NCI-H526 treated with DMSO at 0.1 percent for 48 hours (cell line): ENCODE measurements around the gene MYL6B.
A peak's percentile ranks its signal among the peaks of the same experiment; 100 is the strongest.

Source experiments
- DNase-seq: peaks from one replicate; lab custom pipeline; 2025; lab: John Stamatoyannopoulos, UW

Gene MYL6B

DNA sequence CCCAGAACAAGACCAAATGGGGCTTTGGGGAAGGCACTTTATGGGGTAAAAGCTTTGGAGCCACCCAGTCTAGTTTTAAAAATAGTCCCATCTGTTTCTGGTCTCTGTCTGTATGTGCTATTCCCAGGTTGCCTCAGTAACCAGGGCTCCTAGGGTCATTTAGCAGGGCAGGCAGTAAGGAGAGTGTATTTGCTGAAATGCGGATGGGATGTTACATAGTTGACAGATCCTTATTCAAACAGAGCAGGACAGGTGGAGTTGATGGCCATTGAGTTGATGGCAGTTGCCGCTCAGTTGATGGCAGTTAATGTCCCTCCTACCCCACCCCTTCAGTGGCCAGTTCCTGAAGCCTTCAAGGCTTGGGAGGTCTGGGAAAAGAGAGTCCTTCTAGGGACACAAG, 29.8 kb upstream of the MYL6B start:
- DNase-seq: no peak

DNA sequence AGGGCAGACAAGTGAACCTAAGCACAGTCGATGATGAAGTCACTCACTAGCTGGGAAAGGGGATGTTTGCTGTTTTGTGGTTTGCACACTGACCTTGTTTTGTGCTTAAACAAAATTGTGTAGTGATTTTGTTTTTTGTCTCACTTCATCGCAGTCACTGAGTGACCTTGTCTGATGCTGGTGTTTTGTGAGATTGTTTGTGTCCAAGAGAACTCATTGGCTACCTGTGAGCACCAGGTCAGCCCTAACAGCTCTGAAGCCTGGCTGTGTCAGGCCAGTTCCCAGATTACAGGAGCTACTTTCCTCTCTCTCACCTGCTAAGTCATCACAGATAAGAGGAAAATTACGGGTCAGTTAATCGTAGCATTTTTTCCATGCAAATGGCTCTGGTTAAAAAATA, 28.3 kb upstream of the MYL6B start:
- DNase-seq: no peak

DNA sequence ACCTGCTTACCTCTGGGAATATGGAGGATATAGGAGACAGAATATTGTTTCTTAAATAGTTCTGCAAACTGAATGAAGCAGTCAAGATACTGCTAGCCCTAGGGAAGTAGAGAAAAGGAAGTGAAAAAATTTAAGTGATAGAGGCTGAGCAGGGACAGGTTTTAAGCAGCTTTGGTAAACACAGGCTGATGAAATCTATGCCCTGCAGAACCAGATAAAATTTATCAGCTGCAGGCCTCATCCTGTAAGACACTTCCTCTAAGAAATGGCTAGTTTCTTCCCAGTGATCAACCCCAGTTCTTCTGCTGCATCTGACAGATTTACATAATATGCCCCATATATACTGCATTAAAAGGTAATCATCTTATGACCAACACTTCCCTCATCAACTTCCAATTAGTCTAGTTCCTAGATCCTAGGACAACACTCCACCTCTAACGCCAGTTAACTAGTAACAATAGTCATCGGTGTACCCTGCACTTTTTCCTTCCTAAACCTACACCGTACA, 25.6 kb upstream of the MYL6B start:
- no peak for DNase-seq

- DNase-seq: no peak
Measured at GRCh38 chr12:56127485-56127887, 24.9 kb upstream of the MYL6B start.

DNA sequence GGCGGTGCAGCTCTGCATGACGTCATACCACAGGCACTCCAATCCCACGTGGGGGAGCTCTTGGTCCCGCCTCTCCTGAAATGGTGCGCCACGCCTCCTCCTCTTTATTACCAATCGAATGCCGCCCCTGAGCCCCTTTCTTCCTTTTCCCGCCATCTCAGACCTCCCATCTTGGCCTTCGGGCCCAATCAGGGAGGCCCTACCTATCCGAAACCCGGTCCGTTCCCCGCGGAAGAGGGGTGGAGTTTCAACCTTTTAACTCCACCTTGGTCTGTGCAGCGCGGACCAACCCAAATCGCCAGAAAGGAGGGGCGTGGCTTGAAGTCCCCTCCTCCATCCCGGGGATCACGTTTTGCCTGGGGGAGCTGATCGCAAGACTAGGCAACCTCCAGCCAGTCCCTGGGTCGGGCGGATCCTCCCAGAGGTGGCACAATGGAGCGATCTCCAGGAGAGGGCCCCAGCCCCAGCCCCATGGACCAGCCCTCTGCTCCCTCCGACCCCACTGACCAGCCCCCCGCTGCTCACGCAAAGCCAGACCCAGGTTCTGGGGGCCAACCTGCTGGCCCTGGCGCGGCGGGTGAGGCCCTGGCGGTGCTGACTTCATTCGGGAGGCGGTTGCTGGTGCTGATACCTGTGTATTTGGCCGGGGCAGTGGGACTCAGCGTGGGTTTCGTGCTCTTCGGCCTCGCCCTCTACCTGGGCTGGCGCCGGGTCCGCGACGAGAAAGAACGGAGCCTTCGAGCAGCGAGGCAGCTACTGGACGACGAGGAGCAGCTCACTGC, 24.3 kb upstream of the MYL6B start, which contains the start of gene ESYT1:
Gene ESYT1, plus strand, starts transcription at position 380 of the 782 bp plus-strand sequence. Its CDS starts 53 bp downstream, at position 433.
- peak; percentile 97 for DNase-seq

DNA sequence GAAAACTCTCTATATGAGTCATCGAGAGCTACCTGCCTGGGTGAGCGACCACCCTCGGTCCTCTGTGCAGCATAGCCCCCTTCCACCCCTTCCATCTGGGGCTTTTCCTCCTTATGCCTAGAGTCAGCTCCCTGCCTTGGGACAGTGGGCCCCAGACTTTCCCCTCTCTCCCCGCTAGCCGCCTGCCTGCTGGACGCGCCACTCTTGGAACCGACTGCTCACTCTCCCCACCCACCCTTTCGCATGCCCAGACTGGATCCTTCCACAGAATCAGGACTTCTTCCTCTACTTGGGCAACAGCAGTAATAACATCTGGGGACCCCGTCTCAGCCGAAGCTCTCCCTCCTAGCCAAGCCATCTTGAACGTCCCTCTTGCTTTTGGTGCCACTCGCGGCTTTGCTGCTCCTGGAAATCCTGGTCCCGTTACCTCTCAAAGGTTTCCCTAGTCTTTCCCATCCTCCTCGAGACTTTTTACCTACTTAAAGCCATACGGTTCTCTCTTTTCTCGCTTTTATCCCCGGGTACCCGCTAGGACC, 23.6 kb upstream of the MYL6B start:
- no peak for DNase-seq

DNA sequence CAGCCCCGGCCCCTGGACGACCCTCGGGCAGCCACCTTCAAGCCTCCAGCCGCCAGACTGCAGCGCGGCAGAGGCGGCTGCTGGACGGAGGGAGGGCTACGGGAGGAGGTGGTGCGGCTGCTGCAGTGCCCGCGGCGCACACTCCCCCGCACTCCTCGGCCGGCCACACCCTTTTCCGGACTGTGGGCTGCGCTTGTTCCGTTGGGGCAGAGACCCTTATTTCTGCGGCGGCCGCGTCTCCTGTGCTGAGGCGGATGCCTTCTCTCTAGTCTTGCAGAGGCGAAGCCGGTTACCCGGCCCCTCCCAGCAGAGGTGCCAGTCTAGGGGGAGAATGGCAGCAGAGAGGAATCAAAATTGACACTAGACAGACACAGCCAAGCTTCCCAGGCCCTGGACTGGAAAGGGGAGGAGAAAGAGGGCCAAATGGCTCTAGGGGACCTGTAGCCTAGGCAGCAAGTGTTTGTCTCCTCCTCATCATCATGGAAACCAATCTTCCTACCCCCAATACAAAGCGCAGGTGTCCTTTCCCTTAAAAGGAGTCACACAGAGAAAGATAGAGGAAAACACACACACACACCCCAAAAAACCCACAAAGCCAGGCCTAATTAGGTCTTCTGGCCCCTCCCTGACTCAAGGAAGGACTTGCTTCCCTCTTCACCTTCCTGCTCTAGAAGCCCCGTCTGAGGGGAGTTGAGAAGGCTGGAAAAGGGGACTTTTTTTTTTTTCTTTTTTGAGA, 23.0 kb upstream of the MYL6B start:
- no peak for DNase-seq

DNA sequence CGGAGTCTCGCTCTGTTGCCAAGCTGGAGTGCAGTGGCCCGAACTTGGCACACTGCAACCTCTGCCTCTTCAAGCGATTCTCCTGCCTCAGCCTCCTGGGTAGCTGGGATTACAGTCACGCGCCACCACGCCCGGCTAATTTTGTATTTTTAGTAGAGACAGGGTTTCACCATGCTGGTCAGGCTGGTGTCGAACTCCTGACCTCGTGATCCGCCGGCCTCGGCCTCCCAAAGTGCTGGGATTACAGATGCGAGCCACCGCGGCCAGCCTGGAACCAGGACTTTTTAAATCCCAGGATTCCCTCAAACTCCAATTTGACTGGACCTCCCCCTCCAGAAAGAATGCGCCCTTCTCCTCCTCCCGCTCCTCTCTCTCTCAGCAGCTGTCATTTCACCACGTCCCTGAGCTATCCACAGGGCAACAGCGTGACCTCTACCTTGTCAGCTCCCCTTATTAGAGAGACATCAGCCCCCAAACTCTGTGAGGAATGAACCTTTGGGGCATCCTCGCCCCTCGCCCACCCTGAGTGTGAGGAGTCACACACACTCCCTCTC, 22.4 kb upstream of the MYL6B start:
- no peak for DNase-seq

DNA sequence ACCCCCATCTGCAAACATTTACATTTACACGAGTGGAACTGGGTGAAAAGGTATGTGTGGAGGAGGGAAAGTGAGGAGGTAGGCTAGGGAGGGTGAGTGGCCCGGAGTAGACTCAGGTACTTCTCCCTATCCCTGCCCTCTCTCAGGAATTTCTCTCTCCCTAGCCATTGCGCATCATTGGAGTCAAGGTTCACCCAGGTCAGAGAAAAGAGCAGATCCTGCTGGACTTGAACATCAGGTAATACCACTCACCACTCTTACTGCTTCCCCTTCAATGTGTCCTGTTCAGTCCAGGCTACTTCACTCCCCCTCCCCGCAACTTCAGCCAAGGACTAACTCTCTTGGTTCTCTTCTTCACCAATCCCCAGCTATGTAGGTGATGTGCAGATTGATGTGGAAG, 21.5 kb upstream of the MYL6B start:
- no peak for DNase-seq

GRCh38 chr12:56134897-56135296, 17.5 kb upstream of the MYL6B start:
- no peak for DNase-seq

GRCh38 chr12:56137853-56138571, 14.4 kb upstream of the MYL6B start:
- DNase-seq: no peak

GRCh38 chr12:56141946-56142784, 10.2 kb upstream of the MYL6B start:
- DNase-seq: no peak

DNA sequence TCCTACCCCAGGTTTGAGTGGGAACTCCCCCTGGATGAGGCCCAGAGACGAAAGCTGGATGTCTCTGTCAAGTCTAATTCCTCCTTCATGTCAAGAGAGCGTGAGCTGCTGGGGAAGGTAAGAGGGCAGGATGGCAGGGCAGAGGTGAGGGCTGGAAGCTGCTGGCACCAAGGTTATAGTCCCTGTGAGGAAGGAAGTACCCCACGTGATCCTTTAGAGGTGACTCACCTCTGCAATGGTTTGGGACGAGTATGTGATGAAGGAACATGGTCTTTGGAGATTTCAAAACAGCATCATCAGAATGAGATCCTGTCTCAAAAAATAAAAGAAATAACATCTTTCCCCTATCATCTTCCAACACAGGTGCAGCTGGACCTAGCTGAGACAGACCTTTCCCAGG, 9.2 kb upstream of the MYL6B start:
- no peak for DNase-seq

GRCh38 chr12:56143870-56144269, 8.5 kb upstream of the MYL6B start:
- no peak for DNase-seq

GRCh38 chr12:56145217-56145616, 7.2 kb upstream of the MYL6B start:
- DNase-seq: no peak

DNA sequence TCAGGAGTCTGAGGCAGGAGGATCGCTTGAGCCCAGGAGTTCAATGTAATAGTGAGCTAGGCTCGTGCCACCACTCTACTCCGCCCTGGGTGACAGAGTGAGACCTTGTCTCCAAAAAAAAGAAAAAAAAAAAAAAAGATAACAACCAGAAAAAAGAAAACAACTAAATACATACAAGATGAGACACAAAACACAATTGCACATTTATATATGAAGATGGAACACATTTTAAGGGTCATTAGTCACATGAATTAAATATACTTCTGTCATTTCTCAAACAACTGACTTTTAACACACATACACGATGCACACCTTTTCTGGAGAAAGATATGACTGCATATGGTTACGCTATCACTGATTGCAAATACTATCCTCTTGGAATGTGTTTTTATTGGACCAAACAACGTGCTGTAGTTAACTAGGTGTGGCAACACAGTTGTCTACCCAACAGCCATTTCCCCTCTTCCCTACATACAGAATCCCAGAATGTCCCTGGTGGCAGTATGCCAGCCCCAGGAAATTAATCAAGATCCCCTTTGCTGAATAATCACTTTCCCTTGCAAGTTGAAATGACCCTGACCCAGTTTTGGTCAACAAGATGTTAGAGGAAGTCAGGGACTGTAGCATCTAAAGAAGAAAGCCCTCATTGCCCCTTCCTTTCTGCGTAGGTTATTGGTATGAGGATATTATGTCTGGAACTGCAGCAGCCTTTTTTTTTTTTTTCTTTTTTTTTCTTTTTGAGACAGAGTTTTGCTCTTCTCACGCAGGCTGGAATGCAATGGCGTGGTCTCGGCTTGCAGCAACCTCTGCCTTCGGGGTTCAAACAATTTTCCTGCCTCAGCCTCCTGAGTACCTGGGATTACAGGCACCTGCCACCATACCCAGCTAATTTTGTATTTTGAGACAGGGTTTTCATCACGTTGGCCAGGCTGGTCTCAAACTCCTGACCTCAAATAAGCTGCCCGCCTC, 5.6 kb upstream of the MYL6B start:
- DNase-seq: no peak

DNA sequence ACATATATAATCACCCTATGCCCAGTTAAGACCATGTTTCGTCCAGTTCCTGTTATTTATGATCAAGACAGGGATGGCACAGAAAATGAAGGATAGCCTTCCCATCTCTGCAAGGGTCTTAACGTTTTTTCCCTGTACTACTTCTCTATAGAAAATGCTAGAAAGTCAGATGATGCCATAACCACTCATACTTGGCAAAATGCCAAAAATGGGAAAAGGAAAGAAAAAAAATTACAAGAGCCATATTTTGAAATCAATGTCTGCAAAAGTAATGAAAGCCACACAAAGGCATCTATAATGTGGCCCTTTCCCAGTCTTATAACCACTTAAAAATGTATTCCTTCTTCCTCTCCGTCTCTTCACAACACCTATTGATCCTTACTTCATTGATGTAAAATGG, 1.8 kb upstream of the MYL6B start:
- no peak for DNase-seq

DNA sequence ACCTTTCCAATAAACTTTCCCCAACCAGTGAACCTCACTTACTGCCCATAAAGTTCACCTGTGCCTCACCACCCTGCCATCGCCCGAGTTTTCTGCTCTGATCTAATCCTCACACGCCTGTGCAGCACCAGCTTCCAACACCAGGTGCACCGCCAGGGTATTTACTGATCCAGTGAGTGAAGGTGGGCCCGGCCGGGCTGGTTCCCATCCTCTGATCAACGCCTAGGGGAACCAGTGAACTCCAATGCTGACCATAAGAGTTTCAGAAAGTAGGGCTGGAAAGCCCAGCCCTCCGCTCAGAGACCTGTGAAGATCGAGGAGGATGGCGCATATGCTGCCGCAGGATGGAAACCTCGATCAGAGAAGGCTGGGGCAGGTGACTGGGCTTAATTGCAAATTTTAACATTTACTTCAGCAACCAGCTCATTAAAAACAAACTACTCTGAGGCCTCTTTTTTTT, 685 bp upstream of the MYL6B start:
- peak; percentile 40 for DNase-seq

DNA sequence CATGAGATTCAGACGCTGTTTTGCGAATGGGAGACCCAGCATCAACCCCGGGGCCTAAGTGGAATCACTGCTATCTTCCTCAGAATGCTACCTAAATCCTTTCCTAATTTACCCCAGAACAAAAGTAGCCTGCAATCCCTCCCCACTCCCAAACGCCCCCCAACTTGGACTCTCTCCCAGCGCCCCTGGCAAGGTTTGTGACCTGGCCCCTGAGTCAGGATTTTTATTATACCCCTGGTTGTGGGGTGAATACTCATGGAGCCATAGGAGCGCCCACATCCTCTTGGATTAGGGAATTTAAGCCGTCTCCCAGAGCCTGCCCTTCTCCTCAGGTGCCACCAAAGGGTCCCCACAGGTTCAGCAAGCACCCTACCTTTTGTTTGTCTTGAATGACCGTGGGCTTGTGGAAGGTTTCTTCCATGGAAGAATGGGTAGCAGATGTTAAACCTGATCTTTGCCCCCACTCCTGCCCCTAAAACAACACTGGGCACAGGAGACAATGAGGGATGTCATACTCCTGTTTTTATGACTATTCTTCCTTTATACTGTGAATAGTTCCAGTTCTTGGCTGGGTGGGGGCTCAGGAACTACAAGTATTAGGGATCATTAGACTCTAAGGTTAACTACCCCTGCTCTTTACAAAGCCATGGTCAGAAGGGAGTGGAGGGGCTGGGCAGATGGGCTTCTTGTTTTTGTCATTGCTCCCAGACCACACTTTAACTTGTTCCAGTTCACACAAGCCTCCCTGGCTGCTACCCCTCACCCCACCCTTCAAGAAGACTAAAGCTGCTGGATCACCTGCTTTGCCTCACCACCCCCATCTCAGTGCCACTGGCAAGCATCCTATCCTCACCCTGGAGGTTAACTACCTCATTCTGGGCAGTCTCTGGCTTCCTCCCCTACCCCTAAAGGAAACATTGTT, 630 bp downstream of the MYL6B start:
- DNase-seq: no peak
